Measurements from ENCODE around the gene SYK.

SYK gene

GRCh38 chr9:90871327-90871935, 69.8 kb downstream of the SYK start:
- no peak; the same call in 1 of the 2 replicates for TF ChIP-seq CTCF (conservative IDR thresholded peaks at IDR 0.05; ENCODE audit: low read depth)
- DNase-seq (ENCODE audit: low spot score), result no peak
- CTCF ChIA-PET, result interaction anchor here (0.7 to 1.0 kb wide), 2 partner anchors 437 to 568 kb away, joined by 3 to 5 read pairs; no protein-coding TSS in a partner anchor
- POLR2A ChIA-PET (ENCODE audit: low non-redundant PET), result no interaction called here
- no peak overlapping the region for H3K27ac ChIP-seq

GRCh38 chr9:90872835-90873294, 71.2 kb downstream of the SYK start:
- no peak overlapping the region for H3K27ac ChIP-seq
- DNase-seq (ENCODE audit: low spot score), result no peak
- TF ChIP-seq CTCF (conservative IDR thresholded peaks at IDR 0.05; ENCODE audit: low read depth), result no peak
- ChIA-PET CTCF (interaction anchor here (0.5 kb wide), 1 partner anchor 1195 kb away, joined by 3 read pairs; no protein-coding TSS in a partner anchor), POLR2A (ENCODE audit: low non-redundant PET) (no interaction called here)

- ChIA-PET CTCF (interaction anchor here (0.6 to 0.7 kb wide), 2 partner anchors 280 to 803 kb away, joined by 3 read pairs; no protein-coding TSS in a partner anchor), POLR2A (ENCODE audit: low non-redundant PET) (no interaction called here)
- H3K27ac ChIP-seq, result no peak overlapping the region
- TF ChIP-seq CTCF (conservative IDR thresholded peaks at IDR 0.05; ENCODE audit: low read depth), result no peak
- no peak for DNase-seq (ENCODE audit: low spot score)
Measured at GRCh38 chr9:90873422-90873821, 71.8 kb downstream of the SYK start.

GRCh38 chr9:90874194-90874593, 72.6 kb downstream of the SYK start:
- no peak for TF ChIP-seq CTCF (conservative IDR thresholded peaks at IDR 0.05; ENCODE audit: low read depth)
- CTCF ChIA-PET, result interaction anchor here (0.5 to 0.7 kb wide), 2 partner anchors 802 to 1075 kb away, joined by 3 read pairs; partner anchors contain the start of gene ROR2
- POLR2A ChIA-PET (ENCODE audit: low non-redundant PET), result no interaction called here
- no peak overlapping the region for H3K27ac ChIP-seq
- DNase-seq (ENCODE audit: low spot score), result no peak

- peak; percentile 54 for DNase-seq (ENCODE audit: low spot score)
- no peak for TF ChIP-seq CTCF (conservative IDR thresholded peaks at IDR 0.05; ENCODE audit: low read depth)
- H3K27ac ChIP-seq, result no peak overlapping the region
- CTCF ChIA-PET, result interaction anchor here (0.6 kb wide), 1 partner anchor 543 kb away, joined by 4 read pairs; no protein-coding TSS in a partner anchor
- POLR2A ChIA-PET (ENCODE audit: low non-redundant PET), result no interaction called here
Measured at GRCh38 chr9:90878562-90878961, 76.9 kb downstream of the SYK start.

GRCh38 chr9:90880066-90880465, 78.4 kb downstream of the SYK start:
- ChIA-PET POLR2A (ENCODE audit: low non-redundant PET) (no interaction called here), CTCF (no interaction called here)
- no peak for DNase-seq (ENCODE audit: low spot score)
- TF ChIP-seq CTCF (conservative IDR thresholded peaks at IDR 0.05; ENCODE audit: low read depth), result no peak
- H3K27ac ChIP-seq, result no peak overlapping the region

All from RWPE1 (cell line).